A549 (cell line): ENCODE data around the gene TEPSIN. TPM values are rescaled to one million over a fixed set of nuclear protein-coding genes. Genes with fewer than 3 reads are reported as not detected.

Experiments
- ATAC-seq, 2 experiments: fragments of 200-7000 bp in 1 of 2; fragments of >200 bp in 1 of 2; cut with Nextera tagmentation in 1 of 2; cut with Tn5 transposase in 1 of 2; 3 replicates each; pipeline versions ENCODE4 v1.8.0 to v1.9.1; 2018 to 2020; ENCODE audit warnings: mild to moderate bottlenecking in 1 of 2, moderate library complexity in 1 of 2
- CTCF ChIA-PET: fragments of 300-600 bp; sonication (Branson Sonifier 250); formaldehyde crosslinking; extraction: SDS; loops from one replicate; lab custom pipeline; 2021; ENCODE audit warnings: antibody characterized with exemption, inconsistent platforms; lab: Yijun Ruan, JAX
- POLR2A ChIA-PET: fragments of 350-600 bp; formaldehyde crosslinking; extraction: SDS; loops from one replicate; lab custom pipeline; 2021; ENCODE audit warnings: antibody characterized with exemption, inconsistent platforms; lab: Yijun Ruan, JAX
- DNase-seq, 2 experiments: peaks; one replicate each; pipeline versions ENCODE4 v3.0.0 to v3.0.0-alpha.2; 2011 to 2016; ENCODE audit warnings: low read depth in 1 of 2, low spot score in 1 of 2
- FAIRE-seq: peaks from 2 replicates; lab custom pipeline; 2011; peaks lifted over from hg19 to GRCh38; lab: Jason Lieb, UNC
- H3K27ac ChIP-seq, 2 experiments: fragments of >200 bp; sonication (Bioruptor Twin); formaldehyde crosslinking; 3 replicates each; pipeline ENCODE4 v1.5.1; 2016 to 2017
- H3K4me1 ChIP-seq: fragments of >200 bp; sonication (Bioruptor Twin); formaldehyde crosslinking; 3 replicates; pipeline ENCODE4 v1.6.1; 2016
- H3K4me2 ChIP-seq: fragments of >200 bp; sonication (Bioruptor Twin); formaldehyde crosslinking; 3 replicates; pipeline ENCODE4 v1.6.1; 2016
- H3K4me3 ChIP-seq: fragments of >200 bp; sonication (Bioruptor Twin); formaldehyde crosslinking; 3 replicates; pipeline ENCODE4 v1.5.1; 2016
- H3K9me3 ChIP-seq: fragments of >200 bp; sonication (Bioruptor Twin); formaldehyde crosslinking; 3 replicates; pipeline ENCODE4 v1.6.1; 2016
- BHLHE40 ChIP-seq: IDR thresholded peaks from 2 replicates; pipeline ENCODE4 v1.6.1; 2012; ENCODE audit warnings: low read depth, low read length, inconsistent platforms
- CBX8 ChIP-seq: fragments of 200-600 bp; sonication (generic); IDR thresholded peaks from 2 replicates; pipeline ENCODE4 v1.6.1; 2016
- CEBPB ChIP-seq, 2 experiments: fragments of >200 bp in 1 of 2; sonication (Bioruptor Twin) in 1 of 2; formaldehyde crosslinking in 1 of 2; IDR thresholded peaks; 2 replicates each; pipeline ENCODE4 v1.6.1; 2012 to 2016
- CHD4 ChIP-seq: fragments of 200-600 bp; sonication (generic); IDR thresholded peaks from 2 replicates; pipeline ENCODE4 v1.6.1; 2016; ENCODE audit warnings: antibody characterized with exemption, mild to moderate bottlenecking, borderline replicate concordance
- E2F6 ChIP-seq: IDR thresholded peaks from 2 replicates; pipeline ENCODE4 v1.6.1; 2012; ENCODE audit warnings: low read depth, borderline replicate concordance
- EHF ChIP-seq: fragments of 250-450 bp; sonication (Bioruptor Pico); IDR thresholded peaks from 2 replicates; pipeline ENCODE4 v1.5.0; 2020; ENCODE audit warnings: mild to moderate bottlenecking
- HEYL ChIP-seq: fragments of 250-450 bp; sonication (Bioruptor Pico); IDR thresholded peaks from 2 replicates; pipeline ENCODE4 v1.8.0; 2021; ENCODE audit warnings: mild to moderate bottlenecking, moderate library complexity
- HOXB13 ChIP-seq: fragments of 250-450 bp; sonication (Bioruptor Pico); IDR thresholded peaks from 2 replicates; pipeline ENCODE4 v1.5.0; 2020; ENCODE audit warnings: low read depth, mild to moderate bottlenecking, moderate library complexity
- JUN ChIP-seq, 2 experiments: fragments of >200 bp; sonication (Bioruptor Twin); formaldehyde crosslinking; IDR thresholded peaks; 2 replicates in 1 of 2; 3 replicates in 1 of 2; pipeline ENCODE4 v1.6.1; 2016 to 2017
- KDM5A ChIP-seq: fragments of 200-600 bp; sonication (generic); IDR thresholded peaks from 2 replicates; pipeline ENCODE4 v1.6.1; 2016; ENCODE audit warnings: antibody characterized with exemption, mild to moderate bottlenecking
- NPAS2 ChIP-seq: fragments of 250-450 bp; sonication (Bioruptor Pico); IDR thresholded peaks from 2 replicates; pipeline ENCODE4 v1.8.0; 2022; ENCODE audit warnings: mild to moderate bottlenecking, moderate library complexity, borderline replicate concordance
- POLR2A ChIP-seq: IDR thresholded peaks from 2 replicates; pipeline ENCODE4 v1.6.1; 2012; ENCODE audit warnings: mild to moderate bottlenecking, low read length
- TP53 ChIP-seq: fragments of 250-450 bp; sonication (Bioruptor Pico); IDR thresholded peaks from 2 replicates; pipeline ENCODE4 v1.5.0; 2021; ENCODE audit warnings: mild to moderate bottlenecking, moderate library complexity
- USF2 ChIP-seq: fragments of 450-650 bp; IDR thresholded peaks from 2 replicates; pipeline ENCODE4 v1.6.1; 2014; ENCODE audit warnings: antibody characterized with exemption
- WGBS: methylation state at CpG from one replicate; pipeline ENCODE4 v1.1.6; 2017; ENCODE audit errors: missing lambda C conversion rate; 5-methylcytosine and 5-hydroxymethylcytosine counted together
- polyA plus RNA-seq, 4 experiments: library from polyadenylated mRNA; depleted of rRNA in 3 of 4; stranded (reverse); fragments of >200 nt; fragmentation: RNase III in 1 of 4; extraction: RNeasy Plus Mini Kit Qiagen cat#74134 plus additional on column Dnase treatment in 1 of 4; gene quantifications; 2 replicates in 3 of 4; 3 replicates in 1 of 4; pipeline ENCODE4 v1.2.3, GENCODE V29; 2011 to 2017
- TF ChIP-seq, protein P1 (sequence below): IDR thresholded peaks from 2 replicates; pipeline ENCODE4 v1.6.1; 2012
- TF ChIP-seq, protein P2 (sequence below): fragments of >200 bp; sonication (Bioruptor Twin); formaldehyde crosslinking; IDR thresholded peaks from 3 replicates; pipeline ENCODE4 v1.6.1; 2016
- TF ChIP-seq, protein P3 (sequence below): fragments of >200 bp; sonication (Bioruptor Twin); formaldehyde crosslinking; IDR thresholded peaks from 3 replicates; pipeline ENCODE4 v1.5.1; 2016
- TF ChIP-seq, protein P4 (sequence below): fragments of 250-450 bp; sonication (Bioruptor Pico); IDR thresholded peaks from 2 replicates; pipeline ENCODE4 v1.5.0; 2020; ENCODE audit warnings: low read depth, mild to moderate bottlenecking, moderate library complexity
- TF ChIP-seq, protein P5 (sequence below): IDR thresholded peaks from 2 replicates; pipeline ENCODE4 v1.6.1; 2012
- TF ChIP-seq, protein P6 (sequence below): fragments of 200-600 bp; sonication (generic); IDR thresholded peaks from 2 replicates; pipeline ENCODE4 v1.6.1; 2016; ENCODE audit warnings: antibody characterized with exemption, mild to moderate bottlenecking, moderate library complexity

TEPSIN gene
- polyA plus RNA-seq, 2 of the 4 experiments (the other 2 are of a cell fraction) = 12.5 to 31.3 TPM

GRCh38 chr17:81257533-81257932 lies 18.7 kb upstream of the TEPSIN start:
- POLR2A ChIA-PET = interaction anchor here (0.9 kb wide), 1 partner anchor 172 kb away, joined by 4 read pairs; no protein-coding TSS in a partner anchor

More at GRCh38 chr17:81257533-81257932, 18.7 kb upstream of the TEPSIN start:
- Histone ChIP-seq H3K9me3 (no peaks in the 10 kb centered on the region), H3K4me3 (no peak overlapping the region), H3K27ac (no peak overlapping the region), H3K4me2 (no peak overlapping the region), H3K4me1 (peaks cover 18% of the 10 kb centered on the region)
- DNase-seq = no peak
- FAIRE-seq = no peak
- CTCF ChIA-PET = interaction anchor here (1.0 to 14.8 kb wide), 14 partner anchors 12 to 344 kb away, joined by 3 to 184 read pairs (median 6); partner anchors contain the start of genes FAAP100, NDUFAF8 and TEPSIN
- no peak for ATAC-seq
- no peak for TF ChIP-seq POLR2A
- no peak for TF ChIP-seq HOXB13
- no peak for TF ChIP-seq NPAS2 (CRISPR knock-in tag)
- no peak for TF ChIP-seq CBX8
- TF ChIP-seq CHD4 = no peak
- no peak for TF ChIP-seq JUN (IDR thresholded peaks at IDR 0.05)
- no peak for TF ChIP-seq EHF (CRISPR knock-in tag)
- no peak for TF ChIP-seq BHLHE40
- TF ChIP-seq, protein P1, sequence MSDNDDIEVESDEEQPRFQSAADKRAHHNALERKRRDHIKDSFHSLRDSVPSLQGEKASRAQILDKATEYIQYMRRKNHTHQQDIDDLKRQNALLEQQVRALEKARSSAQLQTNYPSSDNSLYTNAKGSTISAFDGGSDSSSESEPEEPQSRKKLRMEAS = no peak
- no peak for TF ChIP-seq USF2
- TF ChIP-seq, protein P2, sequence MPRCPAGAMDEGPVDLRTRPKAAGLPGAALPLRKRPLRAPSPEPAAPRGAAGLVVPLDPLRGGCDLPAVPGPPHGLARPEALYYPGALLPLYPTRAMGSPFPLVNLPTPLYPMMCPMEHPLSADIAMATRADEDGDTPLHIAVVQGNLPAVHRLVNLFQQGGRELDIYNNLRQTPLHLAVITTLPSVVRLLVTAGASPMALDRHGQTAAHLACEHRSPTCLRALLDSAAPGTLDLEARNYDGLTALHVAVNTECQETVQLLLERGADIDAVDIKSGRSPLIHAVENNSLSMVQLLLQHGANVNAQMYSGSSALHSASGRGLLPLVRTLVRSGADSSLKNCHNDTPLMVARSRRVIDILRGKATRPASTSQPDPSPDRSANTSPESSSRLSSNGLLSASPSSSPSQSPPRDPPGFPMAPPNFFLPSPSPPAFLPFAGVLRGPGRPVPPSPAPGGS = no peak
- TF ChIP-seq, protein P3, sequence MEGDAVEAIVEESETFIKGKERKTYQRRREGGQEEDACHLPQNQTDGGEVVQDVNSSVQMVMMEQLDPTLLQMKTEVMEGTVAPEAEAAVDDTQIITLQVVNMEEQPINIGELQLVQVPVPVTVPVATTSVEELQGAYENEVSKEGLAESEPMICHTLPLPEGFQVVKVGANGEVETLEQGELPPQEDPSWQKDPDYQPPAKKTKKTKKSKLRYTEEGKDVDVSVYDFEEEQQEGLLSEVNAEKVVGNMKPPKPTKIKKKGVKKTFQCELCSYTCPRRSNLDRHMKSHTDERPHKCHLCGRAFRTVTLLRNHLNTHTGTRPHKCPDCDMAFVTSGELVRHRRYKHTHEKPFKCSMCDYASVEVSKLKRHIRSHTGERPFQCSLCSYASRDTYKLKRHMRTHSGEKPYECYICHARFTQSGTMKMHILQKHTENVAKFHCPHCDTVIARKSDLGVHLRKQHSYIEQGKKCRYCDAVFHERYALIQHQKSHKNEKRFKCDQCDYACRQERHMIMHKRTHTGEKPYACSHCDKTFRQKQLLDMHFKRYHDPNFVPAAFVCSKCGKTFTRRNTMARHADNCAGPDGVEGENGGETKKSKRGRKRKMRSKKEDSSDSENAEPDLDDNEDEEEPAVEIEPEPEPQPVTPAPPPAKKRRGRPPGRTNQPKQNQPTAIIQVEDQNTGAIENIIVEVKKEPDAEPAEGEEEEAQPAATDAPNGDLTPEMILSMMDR = no peak
- TF ChIP-seq TP53 (CRISPR knock-in tag) = no peak
- TF ChIP-seq E2F6 = no peak
- no peak for TF ChIP-seq KDM5A
- TF ChIP-seq, protein P4, sequence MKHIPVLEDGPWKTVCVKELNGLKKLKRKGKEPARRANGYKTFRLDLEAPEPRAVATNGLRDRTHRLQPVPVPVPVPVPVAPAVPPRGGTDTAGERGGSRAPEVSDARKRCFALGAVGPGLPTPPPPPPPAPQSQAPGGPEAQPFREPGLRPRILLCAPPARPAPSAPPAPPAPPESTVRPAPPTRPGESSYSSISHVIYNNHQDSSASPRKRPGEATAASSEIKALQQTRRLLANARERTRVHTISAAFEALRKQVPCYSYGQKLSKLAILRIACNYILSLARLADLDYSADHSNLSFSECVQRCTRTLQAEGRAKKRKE = no peak
- no peak for TF ChIP-seq CEBPB (IDR thresholded peaks at IDR 0.05)
- TF ChIP-seq, protein P5, sequence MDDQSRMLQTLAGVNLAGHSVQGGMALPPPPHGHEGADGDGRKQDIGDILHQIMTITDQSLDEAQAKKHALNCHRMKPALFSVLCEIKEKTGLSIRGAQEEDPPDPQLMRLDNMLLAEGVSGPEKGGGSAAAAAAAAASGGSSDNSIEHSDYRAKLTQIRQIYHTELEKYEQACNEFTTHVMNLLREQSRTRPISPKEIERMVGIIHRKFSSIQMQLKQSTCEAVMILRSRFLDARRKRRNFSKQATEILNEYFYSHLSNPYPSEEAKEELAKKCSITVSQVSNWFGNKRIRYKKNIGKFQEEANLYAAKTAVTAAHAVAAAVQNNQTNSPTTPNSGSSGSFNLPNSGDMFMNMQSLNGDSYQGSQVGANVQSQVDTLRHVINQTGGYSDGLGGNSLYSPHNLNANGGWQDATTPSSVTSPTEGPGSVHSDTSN = no peak
- no peak for TF ChIP-seq HEYL (CRISPR knock-in tag)
- TF ChIP-seq, protein P6, sequence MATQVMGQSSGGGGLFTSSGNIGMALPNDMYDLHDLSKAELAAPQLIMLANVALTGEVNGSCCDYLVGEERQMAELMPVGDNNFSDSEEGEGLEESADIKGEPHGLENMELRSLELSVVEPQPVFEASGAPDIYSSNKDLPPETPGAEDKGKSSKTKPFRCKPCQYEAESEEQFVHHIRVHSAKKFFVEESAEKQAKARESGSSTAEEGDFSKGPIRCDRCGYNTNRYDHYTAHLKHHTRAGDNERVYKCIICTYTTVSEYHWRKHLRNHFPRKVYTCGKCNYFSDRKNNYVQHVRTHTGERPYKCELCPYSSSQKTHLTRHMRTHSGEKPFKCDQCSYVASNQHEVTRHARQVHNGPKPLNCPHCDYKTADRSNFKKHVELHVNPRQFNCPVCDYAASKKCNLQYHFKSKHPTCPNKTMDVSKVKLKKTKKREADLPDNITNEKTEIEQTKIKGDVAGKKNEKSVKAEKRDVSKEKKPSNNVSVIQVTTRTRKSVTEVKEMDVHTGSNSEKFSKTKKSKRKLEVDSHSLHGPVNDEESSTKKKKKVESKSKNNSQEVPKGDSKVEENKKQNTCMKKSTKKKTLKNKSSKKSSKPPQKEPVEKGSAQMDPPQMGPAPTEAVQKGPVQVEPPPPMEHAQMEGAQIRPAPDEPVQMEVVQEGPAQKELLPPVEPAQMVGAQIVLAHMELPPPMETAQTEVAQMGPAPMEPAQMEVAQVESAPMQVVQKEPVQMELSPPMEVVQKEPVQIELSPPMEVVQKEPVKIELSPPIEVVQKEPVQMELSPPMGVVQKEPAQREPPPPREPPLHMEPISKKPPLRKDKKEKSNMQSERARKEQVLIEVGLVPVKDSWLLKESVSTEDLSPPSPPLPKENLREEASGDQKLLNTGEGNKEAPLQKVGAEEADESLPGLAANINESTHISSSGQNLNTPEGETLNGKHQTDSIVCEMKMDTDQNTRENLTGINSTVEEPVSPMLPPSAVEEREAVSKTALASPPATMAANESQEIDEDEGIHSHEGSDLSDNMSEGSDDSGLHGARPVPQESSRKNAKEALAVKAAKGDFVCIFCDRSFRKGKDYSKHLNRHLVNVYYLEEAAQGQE = no peak
- 98% methylated on average over 19 of the region's 19 CpGs for WGBS
